NCI-H82 treated with DMSO at 0.1 percent for 48 hours (cell line): Measurements from ENCODE around the gene CREBL2.
"Not testable (repeated sequence)": the region's sequence is repeated elsewhere in the genome, so short reads cannot be mapped to it uniquely, and the experiment has no call there.

Source experiments
- DNase-seq: peaks from one replicate; lab custom pipeline; 2025; ENCODE audit not compliant: unreplicated experiment; lab: John Stamatoyannopoulos, UW

Gene CREBL2

DNA sequence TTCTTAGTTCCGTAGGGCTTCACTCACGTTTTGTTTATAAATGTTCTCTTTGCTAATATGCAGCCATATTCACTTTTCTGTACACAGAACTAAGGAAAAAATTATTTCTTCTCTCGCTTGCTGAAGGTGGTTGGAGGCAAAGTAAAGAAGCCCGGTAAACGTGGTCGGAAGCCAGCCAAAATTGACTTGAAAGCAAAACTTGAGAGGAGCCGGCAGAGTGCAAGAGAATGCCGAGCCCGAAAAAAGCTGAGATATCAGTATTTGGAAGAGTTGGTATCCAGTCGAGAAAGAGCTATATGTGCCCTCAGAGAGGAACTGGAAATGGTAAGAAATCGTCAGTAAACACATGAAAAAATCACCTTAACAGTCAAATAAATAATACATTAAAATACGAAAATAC lies 24.0 kb downstream of the CREBL2 start:
- DNase-seq, result no peak

DNA sequence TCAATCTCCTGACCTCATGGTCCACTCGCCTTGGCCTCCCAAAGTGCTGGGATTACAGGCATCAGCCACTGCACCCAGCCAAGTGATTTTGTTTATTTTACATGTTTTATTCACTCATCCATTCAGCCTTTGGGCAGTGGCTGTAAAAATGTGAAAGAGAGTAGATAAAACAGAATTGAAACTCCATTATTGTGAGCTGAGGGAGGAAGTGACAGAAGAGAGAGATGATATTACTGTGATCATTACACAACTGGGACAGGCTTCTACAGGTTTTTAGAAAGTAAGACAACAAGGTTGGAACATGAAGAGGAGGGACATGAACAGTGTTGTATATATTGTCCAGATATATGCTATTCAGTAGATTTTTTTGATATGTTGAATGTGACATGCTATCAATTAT lies 25.0 kb downstream of the CREBL2 start:
- DNase-seq, result no peak

DNA sequence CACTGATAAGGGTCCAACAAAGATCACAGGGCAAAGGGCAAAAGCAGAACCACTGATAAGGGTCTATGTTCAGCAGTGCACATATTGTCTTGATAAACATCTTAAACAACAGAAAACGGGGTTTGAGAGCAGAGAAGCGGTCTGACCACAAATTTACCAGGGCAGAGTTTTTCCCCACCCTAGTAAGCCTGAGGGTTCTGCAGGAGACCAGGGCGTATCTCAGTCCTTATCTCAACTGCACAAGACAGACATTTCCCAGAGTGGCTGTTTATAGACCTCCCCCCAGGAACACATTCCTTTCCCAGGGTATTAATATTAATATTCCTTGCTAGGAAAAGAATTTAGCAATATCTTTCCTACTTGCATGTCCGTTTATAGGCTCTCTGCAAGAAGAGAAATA lies 28.3 kb downstream of the CREBL2 start:
- DNase-seq, result not testable (repeated sequence)

DNA sequence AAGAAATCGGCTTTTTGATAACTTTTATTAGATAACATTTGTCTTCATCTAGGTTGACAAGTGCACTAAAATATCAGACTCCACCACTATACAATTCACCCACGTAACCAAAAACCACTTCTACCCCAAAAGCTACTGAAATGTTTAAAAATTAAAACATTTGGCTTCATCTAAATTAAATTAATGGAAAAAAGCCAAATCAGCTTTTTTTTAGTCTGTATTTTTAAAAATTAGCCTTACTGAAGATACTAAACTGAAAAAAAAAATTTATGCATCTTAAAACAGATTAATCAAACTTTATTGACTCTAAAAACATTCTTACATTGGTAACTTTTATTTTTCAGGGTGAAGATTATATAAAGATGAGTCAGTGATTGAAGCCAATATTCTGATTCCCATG lies 30.0 kb downstream of the CREBL2 start:
- DNase-seq, result no peak

DNA sequence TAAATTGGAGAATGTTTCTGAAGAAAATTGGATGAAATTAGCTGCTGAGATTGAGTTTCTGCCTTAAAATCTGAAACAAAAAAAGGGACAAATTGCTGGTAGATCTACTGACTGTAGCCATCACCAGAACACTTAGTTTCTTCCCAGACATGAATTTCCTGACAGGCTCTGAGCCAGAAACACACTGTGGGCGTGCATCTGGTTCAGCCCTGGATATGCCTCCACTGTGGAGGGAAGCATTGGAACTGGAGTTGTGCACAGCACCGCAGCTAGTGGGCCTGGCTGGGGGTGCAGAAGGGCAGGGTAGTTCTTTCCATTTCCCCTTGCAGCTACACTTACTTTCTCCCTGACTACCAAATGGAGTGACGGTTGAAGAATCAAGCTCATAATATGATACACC lies 31.2 kb downstream of the CREBL2 start:
- no peak for DNase-seq

DNA sequence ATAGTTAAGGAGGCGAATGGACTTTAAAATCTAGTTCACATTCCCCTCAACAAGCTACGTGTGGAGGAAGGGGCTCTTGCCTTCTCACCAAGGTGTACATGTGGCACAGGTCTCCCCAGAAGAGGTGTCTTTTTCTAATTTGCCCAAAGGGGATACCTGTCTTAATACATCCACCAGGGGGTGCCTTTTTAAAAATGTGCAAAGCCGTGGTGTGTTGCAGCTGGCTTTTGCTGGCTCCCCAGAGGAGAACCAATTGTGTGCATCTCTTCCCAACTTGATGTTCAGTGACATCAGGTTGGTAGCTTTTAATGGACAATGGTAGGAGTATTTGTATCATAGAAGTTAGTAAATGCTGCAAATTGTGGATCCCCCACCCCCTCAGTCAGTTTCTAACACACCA lies 33.8 kb downstream of the CREBL2 start:
- DNase-seq, result no peak

DNA sequence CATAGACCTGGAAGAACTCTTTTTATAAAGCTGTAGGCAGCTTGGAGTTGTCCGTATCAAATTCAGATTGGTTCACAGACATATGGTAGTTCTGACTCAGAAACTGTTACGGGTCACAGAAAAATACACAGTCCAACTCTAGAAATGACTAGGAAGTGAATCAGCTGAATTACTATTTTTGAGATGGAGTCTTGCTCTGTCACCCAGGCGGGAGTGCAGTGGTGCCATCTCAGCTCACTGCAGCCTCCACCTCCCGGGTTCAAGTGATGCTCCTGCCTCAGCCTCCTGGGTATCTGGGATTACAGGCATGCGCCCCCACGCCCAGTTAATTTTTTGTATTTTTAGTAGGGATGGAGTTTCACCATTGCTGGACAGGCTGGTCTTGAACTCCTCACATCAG lies 34.3 kb downstream of the CREBL2 start:
- DNase-seq, result not testable (repeated sequence)

DNA sequence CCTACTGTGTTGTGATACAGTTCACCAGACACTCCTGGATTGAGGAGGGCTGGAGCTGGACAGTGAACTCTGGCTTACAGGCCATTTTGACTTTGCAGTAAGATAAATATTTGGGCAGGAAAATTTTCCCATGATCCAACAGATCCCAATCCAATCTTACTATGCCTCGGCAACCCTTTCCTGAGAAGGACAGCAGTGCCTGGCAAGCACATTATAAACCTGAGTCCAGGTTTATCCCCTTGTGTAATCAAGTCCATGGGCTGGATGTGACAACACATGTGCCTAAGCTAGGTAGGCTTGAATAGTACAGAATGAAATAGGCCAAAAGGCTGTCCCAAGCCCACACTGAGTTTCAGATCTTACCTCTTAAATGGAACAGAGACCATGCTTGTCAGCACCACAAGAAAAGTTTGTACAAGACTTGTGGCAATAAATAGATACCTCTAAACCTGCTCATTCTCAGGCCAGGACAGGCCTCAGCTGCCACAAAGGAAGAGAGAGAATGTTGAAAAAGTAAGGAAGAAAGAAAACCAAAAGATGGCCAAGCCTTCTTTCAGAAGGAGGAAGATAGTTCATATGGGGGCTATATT lies 34.9 kb downstream of the CREBL2 start:
- DNase-seq, result no peak

DNA sequence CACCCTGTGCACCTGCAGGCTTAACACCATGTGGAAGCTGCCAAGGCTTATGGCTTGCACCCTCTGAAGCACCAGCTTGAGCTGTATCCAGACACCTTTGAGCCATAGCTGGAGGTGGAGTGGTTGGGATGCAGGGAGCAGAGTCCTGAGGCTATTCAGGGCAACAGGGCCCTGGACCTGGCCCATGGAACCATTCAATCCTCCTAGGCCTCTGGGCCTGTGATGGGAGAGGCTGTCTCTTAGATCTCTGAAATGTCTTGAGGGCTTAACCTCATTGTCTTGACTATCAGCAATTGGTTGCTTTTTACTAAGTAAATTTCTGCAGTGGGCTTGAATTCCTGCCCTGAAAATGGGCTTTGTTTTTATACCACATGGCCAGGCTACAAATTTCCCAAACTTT lies 36.6 kb downstream of the CREBL2 start:
- DNase-seq, result no peak

DNA sequence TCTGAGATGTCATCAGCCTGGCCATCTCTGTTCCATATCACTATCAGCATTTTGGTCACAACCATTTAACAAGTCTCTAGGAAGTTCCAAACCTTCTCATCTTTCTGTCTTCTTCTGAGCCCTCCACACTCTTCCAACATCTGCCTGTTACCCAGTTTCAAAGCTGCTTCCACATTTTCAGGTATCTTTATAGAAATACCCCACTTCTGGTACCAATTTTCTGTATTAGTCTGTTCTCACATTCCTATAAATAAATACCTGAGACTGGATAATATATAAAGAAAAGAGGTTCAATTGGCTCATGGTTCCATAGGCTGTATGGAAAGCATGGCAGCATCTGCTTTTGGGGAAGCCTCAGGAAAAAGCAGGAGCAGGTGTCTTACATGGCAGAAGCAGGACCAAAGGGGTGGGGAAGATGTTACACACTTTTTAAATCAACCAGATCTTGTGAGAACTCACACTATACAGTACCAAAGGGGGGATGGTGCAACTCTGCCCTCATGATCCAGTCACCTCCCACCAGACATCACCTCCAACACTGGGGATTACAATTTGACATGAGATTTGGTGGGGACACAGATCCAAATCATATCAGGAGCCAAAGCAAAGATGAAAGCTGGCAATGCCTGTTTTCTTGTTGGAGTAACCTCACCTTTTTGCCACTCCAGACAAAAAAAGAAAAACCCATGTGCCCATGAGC lies 37.4 kb downstream of the CREBL2 start:
- no peak for DNase-seq

DNA sequence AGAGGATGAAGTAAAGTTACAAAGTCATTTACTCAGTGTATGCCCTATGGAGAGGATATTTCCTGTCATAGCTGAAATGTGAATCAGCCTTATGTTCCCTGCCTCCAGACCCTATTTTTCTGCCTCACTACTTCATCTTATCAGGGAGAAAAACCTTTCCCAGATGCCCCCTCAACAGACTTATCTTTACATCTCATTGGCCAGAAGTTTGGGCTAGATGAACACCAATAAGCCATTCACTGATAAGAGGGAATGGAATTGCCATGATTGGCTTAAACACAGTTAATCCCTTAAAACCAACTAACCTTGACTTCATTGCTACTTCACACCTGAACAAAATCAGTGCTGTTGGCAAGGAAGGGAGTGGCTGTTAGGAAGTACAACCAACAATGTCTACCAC lies 40.1 kb downstream of the CREBL2 start:
- DNase-seq, result no peak

DNA sequence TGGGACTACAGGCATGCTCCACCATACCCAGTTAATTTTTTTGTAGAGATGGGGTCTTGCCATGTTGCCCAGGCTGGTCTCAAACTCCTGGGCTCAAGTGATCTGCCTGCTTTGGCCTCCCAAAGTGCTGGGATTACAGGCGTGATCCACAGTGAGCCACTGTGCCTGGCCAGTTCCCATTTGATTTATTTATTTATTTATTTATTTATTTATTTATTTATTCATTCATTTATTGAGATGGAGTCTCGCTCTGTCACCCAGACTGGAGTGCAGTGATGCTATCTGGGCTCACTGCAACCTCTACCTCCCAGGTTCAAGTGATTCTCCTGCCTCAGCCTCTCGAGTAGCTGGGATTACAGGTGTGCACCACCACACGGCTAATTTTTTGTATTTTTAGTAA lies 41.0 kb downstream of the CREBL2 start:
- DNase-seq, result not testable (repeated sequence)

DNA sequence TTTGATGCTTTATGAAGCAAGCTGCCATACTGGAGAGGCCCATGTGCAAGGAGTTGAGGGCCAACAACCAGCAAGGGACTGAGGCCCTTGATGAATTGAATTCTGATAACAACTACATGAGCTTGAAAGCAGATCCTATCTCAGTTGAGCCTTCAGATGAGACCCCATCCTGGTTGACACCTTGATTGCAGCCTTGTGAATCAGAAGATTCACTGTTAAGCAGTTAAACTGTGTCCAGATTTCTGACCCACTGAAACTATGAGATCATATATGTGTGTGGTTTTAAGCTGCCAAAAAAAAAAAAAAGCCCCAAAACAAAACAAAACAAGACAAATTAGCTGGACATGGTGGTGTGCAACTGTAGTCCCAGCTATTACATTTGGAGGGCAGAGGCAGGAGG lies 42.2 kb downstream of the CREBL2 start:
- DNase-seq, result no peak

DNA sequence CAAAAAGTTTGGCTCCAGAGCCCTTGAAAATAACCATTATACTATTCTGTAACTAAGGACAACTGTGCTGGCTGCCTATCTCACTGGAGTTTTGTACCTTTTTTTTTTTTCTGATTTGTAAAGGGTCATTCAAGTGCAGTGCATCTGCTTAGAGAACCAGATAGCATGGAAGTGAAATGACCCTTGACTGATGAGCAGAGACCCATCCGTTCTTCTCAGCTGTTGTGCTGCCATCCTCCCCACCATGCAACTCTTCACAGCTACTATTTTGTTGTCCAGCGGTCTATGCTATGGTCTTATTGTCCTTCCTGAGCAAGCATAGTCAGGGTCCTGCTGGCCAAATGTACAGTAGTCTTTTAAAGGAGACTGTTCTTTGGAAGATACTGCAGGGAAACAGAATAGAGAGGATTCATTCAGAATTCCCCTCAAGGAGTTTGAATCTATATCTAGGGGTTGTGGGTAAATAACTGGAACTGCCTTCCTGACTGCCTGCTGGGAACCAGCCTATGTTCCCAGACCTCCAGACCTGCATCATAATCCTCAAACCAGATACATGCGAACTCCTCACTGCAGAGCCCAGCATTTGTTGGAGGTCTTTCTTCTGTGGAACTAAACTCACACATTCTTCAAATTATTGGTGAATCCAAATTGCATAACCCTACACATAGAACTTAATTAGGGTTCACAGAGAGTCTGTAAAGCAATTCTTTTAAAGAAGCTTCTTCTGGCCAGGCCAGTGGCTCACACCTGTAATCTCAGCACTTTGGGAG lies 43.2 kb downstream of the CREBL2 start:
- no peak for DNase-seq

DNA sequence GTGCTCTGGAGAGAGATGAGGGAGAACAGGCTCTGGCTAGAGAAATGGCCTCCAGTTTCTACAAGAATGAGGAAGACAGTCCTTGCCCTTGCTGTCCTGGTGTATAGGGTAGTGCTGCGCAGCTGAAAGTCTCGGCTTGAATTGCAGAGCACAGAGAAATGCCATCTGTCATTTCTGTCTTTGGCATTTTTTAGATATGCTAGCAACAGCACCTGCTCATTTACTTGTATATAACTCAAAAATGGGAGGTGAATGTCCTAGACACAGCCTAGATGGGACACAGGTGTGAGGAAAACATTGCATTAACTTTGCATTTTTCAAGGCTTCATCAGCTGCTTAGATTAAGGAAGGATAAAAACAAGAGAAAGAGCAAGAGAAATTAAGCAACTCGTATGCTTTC lies 48.5 kb downstream of the CREBL2 start:
- no peak for DNase-seq

DNA sequence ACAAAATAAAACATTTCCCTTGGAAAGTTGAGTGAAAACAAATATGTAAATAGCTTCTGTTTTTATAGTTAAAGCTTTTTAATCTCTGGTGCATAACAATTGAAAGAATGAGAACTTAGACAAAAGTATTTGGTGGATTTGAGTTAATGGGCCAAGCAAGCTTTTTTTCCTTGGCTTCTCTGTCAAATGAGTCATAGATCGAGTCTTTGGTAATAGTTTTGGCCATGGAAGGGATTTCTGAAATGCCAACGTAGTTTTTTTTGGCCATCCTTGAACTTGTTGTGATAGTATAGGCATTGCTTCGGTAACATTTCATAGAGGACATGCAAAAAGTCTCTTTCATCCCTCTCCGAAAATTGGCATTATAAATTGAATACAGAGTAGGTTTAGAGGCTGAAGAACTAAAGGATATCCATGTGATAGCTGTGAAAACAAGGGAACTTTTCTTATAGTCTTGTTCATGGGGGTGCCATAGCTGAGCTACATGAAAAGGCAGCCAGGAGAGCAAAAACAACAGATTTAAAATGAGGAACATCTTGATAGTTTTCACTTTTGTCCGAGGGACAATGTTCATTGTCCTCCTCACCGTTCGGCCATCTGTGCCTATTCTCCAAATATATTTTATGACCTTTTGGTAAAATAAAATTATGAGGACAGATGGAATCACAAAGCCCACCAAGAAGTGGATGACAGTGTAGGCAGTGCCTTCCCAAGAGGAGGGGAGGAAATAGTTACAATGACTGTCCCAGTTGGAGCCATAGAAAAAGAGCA lies 49.6 kb downstream of the CREBL2 start:
- DNase-seq, result no peak

DNA sequence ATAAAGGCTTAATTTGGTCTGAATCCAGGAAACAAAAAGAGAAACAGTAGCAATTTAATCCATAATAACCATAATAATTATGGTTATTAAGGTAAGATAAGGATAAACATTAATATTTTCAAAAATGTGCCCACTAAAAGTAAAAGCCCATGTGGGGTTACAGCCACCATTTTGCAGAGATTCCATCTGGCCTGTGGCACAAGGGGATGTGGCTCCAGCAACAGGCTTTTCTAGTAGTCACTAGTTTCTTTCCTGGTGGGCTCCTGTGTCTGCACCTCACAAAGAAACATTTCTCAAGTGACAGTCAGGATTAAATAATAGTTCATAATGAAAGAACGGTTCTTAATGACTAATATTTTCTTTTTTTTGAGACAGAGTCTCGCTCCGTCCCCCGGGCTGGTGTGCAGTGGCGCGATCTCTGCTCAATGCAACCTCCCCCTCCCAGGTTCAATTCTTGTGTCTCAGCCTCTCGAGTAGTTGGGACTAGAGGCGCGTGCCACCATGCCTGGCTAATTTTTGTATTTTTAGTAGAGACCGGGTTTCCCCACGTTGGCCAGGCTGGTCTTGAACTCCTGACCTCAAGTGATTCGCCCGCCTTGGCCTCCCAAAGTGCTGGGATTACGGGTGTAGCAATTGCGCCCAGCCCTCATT lies 52.1 kb downstream of the CREBL2 start:
- DNase-seq, result no peak

DNA sequence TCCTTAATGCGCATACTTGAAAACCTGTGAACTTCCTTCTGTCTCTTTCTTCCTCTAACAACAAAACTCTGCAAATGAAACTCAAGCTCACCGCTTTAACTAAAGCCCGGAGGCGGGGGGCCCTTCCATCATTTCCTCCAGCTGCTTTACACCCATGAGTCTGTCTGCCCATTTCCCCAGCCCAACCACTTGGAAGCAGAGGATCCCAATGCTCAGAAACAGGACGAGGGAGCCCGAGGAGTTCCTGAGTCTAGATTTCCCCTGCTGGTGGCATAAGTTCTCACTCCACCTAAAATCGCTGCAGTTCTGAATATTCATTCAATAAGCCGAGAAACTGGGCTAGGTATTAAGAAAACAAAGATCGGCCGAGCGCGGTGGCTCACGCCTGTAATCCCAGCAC lies 53.5 kb downstream of the CREBL2 start:
- no peak for DNase-seq

DNA sequence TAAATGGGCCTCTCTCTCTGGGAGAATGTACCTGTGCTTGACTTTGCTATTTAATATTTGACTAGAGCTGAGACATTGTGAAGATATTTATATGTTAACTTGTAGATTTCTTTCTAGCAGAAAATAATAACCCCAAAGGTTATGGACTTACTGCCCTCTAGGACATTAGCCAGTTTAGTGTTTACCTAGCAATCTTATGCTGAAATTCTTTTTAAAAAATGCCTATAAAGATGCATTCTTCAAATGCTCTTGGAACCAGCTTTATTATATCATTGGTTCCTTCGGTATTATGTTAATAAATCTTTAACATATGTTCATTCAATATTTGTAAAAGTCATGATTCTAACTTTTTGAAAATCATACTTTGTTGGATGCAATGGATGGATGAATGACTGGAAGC lies 56.3 kb downstream of the CREBL2 start:
- DNase-seq, result no peak

DNA sequence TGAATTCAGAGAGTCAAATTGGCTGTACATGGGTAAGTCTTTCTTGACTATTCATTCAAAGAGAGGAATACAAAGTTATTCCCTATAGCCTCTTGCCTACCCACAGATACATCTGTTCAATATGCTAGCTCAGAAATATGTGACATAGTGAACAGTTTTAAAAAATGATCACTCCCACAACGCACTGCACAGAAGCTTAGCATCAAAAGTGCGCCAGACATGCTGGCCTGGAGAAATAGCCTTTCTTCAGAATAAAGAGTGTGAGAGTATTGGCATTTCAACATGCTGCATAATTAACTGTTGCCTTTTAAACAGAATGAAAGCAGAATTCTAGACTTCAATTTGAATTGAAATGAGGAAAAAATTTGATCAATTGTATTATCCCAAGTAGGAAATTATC lies 57.3 kb downstream of the CREBL2 start:
- DNase-seq, result no peak
